ENCODE data around the gene SCN4A. TPM values are rescaled to one million over a fixed set of nuclear protein-coding genes. Genes with fewer than 3 reads are reported as not detected.

SCN4A gene
- total and polyA plus RNA-seq, 2 of the 13 experiments (the other 11 are each of a cell fraction or from before 2014, with no cell fraction given): 0.02 to 0.03 TPM

GRCh38 chr17:63929860-63930766, 42.6 kb downstream of the SCN4A start:
- no peaks in the 10 kb centered on the region for H3K79me2 ChIP-seq (ENCODE audit: insufficient read depth, low read length)
- 43% methylated on average over 17 of the region's 24 CpGs for WGBS (ENCODE audit: low lambda C conversion rate)
- DNase-seq (ENCODE audit: low spot score) (no peak), ATAC-seq (peak; percentile 65), FAIRE-seq (no peak)
- H3K4me2 ChIP-seq (ENCODE audit: low read depth, low read length): peak overlapping the region; percentile 10; the same call in 1 of the 2 replicates
- no peak for TF ChIP-seq NBN (conservative IDR thresholded peaks at IDR 0.05)
- TF ChIP-seq ZNF749 (CRISPR knock-in tag; IDR thresholded peaks at IDR 0.05; ENCODE audit: borderline replicate concordance): no peak
- no peak for TF ChIP-seq ZNF484 (CRISPR knock-in tag; IDR thresholded peaks at IDR 0.05; ENCODE audit: borderline replicate concordance, low read depth)
- 0 out of 2 replicates have a peak, but pooled peaks have one; percentile 20 for TF ChIP-seq ZNF501 (CRISPR knock-in tag; IDR thresholded peaks at IDR 0.05)
- TF ChIP-seq, protein P1, sequence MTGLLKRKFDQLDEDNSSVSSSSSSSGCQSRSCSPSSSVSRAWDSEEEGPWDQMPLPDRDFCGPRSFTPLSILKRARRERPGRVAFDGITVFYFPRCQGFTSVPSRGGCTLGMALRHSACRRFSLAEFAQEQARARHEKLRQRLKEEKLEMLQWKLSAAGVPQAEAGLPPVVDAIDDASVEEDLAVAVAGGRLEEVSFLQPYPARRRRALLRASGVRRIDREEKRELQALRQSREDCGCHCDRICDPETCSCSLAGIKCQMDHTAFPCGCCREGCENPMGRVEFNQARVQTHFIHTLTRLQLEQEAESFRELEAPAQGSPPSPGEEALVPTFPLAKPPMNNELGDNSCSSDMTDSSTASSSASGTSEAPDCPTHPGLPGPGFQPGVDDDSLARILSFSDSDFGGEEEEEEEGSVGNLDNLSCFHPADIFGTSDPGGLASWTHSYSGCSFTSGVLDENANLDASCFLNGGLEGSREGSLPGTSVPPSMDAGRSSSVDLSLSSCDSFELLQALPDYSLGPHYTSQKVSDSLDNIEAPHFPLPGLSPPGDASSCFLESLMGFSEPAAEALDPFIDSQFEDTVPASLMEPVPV (CRISPR knock-in tag; IDR thresholded peaks at IDR 0.05): 0 out of 2 replicates have a peak, but pooled peaks have one; percentile 32
- TF ChIP-seq, protein P2, sequence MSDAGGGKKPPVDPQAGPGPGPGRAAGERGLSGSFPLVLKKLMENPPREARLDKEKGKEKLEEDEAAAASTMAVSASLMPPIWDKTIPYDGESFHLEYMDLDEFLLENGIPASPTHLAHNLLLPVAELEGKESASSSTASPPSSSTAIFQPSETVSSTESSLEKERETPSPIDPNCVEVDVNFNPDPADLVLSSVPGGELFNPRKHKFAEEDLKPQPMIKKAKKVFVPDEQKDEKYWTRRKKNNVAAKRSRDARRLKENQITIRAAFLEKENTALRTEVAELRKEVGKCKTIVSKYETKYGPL (CRISPR knock-in tag; IDR thresholded peaks at IDR 0.05): no peak
- no peak for TF ChIP-seq MXI1 (IDR thresholded peaks at IDR 0.05; ENCODE audit: borderline replicate concordance, low read depth, low read length)
- no peak for TF ChIP-seq ZNF24 (IDR thresholded peaks at IDR 0.05)
- TF ChIP-seq BCL6 (CRISPR knock-in tag; IDR thresholded peaks at IDR 0.05): peak; percentile 60; the same call in 1 of the 2 replicates
- TF ChIP-seq MZF1 (CRISPR knock-in tag; IDR thresholded peaks at IDR 0.05; ENCODE audit: borderline replicate concordance): no peak
- H3K9me3 ChIP-seq (ENCODE audit: low read length): no peaks in the 10 kb centered on the region
- no peak overlapping the region for H3K27ac ChIP-seq (ENCODE audit: extremely low read length, insufficient read depth, low read length)
- POLR2A ChIA-PET: no interaction called here
- in situ Hi-C loops (cut with HindIII; ENCODE audit: extremely low pct_ligation_motif_present, low pct_unique_long_range_greater_than_20kb): loop anchor here (10.0 kb wide), 1 partner anchor 205 kb away; the partner anchor contains the start of gene ERN1
- H3K27me3 ChIP-seq (ENCODE audit: control insufficient read depth in 1 of 2, insufficient read depth in 2 of 2, low read length in 2 of 2): peaks cover 19 to 81% of the 10 kb centered on the region in 2 experiments
- CTCF ChIA-PET (ENCODE audit: low intra/inter-chr PET ratio, low total read pairs): no interaction called here
- H3K4me1 ChIP-seq (ENCODE audit: insufficient read depth, low read length): peaks cover 21% of the 10 kb centered on the region
- BruUV-seq (replicated peaks): no TSS peak
- no peaks in the 10 kb centered on the region; the same call in 1 of the 2 replicates for H4K20me1 ChIP-seq (ENCODE audit: insufficient read depth, low read length)
- no peak overlapping the region for H3K9ac ChIP-seq (ENCODE audit: insufficient read depth, low read depth, low read length)
- H2AFZ ChIP-seq (ENCODE audit: low read length): no peak overlapping the region
- intact Hi-C loops (cut with micrococcal nuclease; ENCODE audit: unreplicated experiment): no loop called here
- no peak overlapping the region; a peak in 1 of 6 replicates for H3K4me3 ChIP-seq (replicated peaks in 1 of 3; ENCODE audit: insufficient read depth in 1 of 3, low read depth in 2 of 3, low read length in 3 of 3)
- H3K36me3 ChIP-seq (replicated peaks in 1 of 2; ENCODE audit: control insufficient read depth in 1 of 2, insufficient read depth in 2 of 2, low read length in 2 of 2): no peaks in the 10 kb centered on the region

Measured in HepG2 (cell line).